Measurements from ENCODE around the gene GRXCR2.

DNA sequence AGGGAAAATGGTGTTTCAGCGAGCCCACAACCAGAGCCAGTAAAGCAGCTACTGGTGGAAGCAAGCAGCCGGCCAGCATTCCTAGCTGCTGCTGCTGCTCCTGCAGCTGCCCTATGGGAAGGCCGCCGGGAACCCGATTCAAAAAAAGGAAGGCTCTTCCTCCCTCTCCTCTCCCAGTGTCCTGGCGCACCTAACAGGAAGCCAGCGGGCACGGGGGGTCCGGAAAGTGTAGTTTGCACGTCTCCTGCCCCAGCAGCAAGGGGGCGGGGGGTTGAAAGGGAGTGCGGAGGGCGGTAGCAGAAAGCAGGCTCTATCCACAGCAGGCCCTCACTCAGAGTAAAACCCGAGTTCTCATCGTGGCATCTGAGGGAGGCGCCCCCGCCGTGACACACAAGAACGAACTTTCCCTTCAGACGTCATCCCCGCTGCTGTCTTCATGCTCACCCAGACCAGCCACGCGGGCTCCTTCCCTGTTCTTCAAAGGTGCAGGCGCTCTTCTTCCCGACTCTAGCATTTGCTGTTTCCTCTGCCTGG is 16.5 kb downstream of the GRXCR2 start:
- TF ChIP-seq, protein P1, sequence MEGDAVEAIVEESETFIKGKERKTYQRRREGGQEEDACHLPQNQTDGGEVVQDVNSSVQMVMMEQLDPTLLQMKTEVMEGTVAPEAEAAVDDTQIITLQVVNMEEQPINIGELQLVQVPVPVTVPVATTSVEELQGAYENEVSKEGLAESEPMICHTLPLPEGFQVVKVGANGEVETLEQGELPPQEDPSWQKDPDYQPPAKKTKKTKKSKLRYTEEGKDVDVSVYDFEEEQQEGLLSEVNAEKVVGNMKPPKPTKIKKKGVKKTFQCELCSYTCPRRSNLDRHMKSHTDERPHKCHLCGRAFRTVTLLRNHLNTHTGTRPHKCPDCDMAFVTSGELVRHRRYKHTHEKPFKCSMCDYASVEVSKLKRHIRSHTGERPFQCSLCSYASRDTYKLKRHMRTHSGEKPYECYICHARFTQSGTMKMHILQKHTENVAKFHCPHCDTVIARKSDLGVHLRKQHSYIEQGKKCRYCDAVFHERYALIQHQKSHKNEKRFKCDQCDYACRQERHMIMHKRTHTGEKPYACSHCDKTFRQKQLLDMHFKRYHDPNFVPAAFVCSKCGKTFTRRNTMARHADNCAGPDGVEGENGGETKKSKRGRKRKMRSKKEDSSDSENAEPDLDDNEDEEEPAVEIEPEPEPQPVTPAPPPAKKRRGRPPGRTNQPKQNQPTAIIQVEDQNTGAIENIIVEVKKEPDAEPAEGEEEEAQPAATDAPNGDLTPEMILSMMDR (IDR thresholded peaks at IDR 0.05), result no peak
- TF ChIP-seq EZH2 (IDR thresholded peaks at IDR 0.05) (peak; percentile 44), EZH2phosphoT487 (IDR thresholded peaks at IDR 0.05) (no peak)
